ENCODE results near the gene CTIF. TPM values are rescaled to one million over a fixed set of nuclear protein-coding genes. Genes with fewer than 3 reads are reported as not detected.

Gene CTIF
- total and polyA plus RNA-seq, 2 experiments from 2014 or later, result 22.1 to 27.9 TPM

DNA sequence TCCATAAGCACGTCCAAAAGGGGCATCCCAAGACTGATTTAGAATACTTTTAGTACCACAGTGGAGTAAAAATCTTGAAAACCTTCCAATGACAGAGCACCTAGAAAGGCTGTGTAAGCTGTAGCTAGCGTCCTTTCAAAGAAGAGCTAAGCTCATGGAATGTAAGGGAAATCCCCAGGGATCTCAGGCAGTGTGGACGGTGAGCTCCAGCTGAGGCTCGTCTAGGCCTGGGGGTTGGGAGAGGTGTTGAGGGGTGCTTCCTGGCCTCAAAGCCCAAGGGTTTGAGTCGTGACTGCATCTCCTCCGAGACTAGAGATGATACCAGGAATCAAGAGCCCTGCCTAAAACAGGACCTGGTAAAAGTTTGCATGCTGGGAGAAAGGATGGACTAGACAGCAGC is 7.6 kb downstream of the CTIF start:
- no peaks in the 10 kb centered on the region for H3K27me3 ChIP-seq
- 54% methylated on average over 6 of the region's 6 CpGs for WGBS (ENCODE audit: low lambda C conversion rate, missing lambda C conversion rate)
- TF ChIP-seq EZH2phosphoT487 (IDR thresholded peaks at IDR 0.05; ENCODE audit: low read depth, severe bottlenecking, unreplicated experiment) (no peak), EZH2 (IDR thresholded peaks at IDR 0.05; ENCODE audit: borderline replicate concordance) (no peak)
- TF ChIP-seq, protein P1, sequence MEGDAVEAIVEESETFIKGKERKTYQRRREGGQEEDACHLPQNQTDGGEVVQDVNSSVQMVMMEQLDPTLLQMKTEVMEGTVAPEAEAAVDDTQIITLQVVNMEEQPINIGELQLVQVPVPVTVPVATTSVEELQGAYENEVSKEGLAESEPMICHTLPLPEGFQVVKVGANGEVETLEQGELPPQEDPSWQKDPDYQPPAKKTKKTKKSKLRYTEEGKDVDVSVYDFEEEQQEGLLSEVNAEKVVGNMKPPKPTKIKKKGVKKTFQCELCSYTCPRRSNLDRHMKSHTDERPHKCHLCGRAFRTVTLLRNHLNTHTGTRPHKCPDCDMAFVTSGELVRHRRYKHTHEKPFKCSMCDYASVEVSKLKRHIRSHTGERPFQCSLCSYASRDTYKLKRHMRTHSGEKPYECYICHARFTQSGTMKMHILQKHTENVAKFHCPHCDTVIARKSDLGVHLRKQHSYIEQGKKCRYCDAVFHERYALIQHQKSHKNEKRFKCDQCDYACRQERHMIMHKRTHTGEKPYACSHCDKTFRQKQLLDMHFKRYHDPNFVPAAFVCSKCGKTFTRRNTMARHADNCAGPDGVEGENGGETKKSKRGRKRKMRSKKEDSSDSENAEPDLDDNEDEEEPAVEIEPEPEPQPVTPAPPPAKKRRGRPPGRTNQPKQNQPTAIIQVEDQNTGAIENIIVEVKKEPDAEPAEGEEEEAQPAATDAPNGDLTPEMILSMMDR (IDR thresholded peaks at IDR 0.05; ENCODE audit: poor library complexity), result no peak
- no peaks in the 10 kb centered on the region for H3K9me3 ChIP-seq (ENCODE audit: low read depth)
- H3K9me2 ChIP-seq (replicated peaks; ENCODE audit: insufficient read depth), result no peaks in the 10 kb centered on the region
- H3K36me3 ChIP-seq (replicated peaks; ENCODE audit: insufficient read depth, low read depth), result no peaks in the 10 kb centered on the region
- peaks cover 86% of the 10 kb centered on the region for H3K79me2 ChIP-seq
- peaks cover 62% of the 10 kb centered on the region for H3K4me1 ChIP-seq (ENCODE audit: insufficient read depth)
- peaks cover 19% of the 10 kb centered on the region for H4K20me1 ChIP-seq (ENCODE audit: insufficient read depth, poor library complexity, severe bottlenecking)
- peak overlapping the region; percentile 17 for H3K4me2 ChIP-seq
- no peak overlapping the region for H3K4me3 ChIP-seq
- peak overlapping the region; percentile 52 for H3K27ac ChIP-seq
- H2AFZ ChIP-seq, result no peak overlapping the region
- DNase-seq (ENCODE audit: low spot score), result peak; percentile 58

DNA sequence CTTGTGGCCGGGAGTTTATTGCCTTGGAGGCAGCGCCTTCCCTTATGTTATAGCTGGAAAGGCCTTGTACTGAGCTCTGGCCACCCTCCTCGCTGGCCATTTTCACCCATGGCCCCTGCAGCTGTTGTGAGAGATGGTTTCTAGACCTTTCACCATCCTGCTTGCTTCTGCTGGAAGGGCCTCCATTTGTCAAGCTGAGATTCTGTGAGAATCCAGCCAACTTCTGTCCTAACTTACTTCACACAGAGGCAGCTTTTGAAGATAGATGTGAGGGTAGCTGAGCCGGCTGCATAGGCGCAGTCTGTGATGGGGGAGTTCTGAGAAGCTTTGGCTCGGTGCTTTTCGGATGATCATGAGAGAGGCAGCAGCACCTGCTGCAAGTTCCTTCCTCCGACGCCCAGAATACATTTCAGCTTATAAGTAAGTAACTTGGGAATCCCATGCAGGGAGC is 8.7 kb downstream of the CTIF start:
- Histone ChIP-seq H3K27me3 (no peaks in the 10 kb centered on the region), H3K4me3 (no peak overlapping the region), H3K9me2 (replicated peaks; ENCODE audit: insufficient read depth) (no peaks in the 10 kb centered on the region), H4K20me1 (ENCODE audit: insufficient read depth, poor library complexity, severe bottlenecking) (peaks cover 8% of the 10 kb centered on the region), H3K36me3 (replicated peaks; ENCODE audit: insufficient read depth, low read depth) (no peaks in the 10 kb centered on the region), H2AFZ (no peak overlapping the region), H3K4me1 (ENCODE audit: insufficient read depth) (peaks cover 50% of the 10 kb centered on the region), H3K79me2 (peaks cover 86% of the 10 kb centered on the region), H3K27ac (peak overlapping the region; percentile 52), H3K4me2 (peak overlapping the region; percentile 27), H3K9me3 (ENCODE audit: low read depth) (no peaks in the 10 kb centered on the region)
- WGBS (ENCODE audit: low lambda C conversion rate, missing lambda C conversion rate), result 89% methylated on average over 9 of the region's 9 CpGs
- TF ChIP-seq EZH2 (IDR thresholded peaks at IDR 0.05; ENCODE audit: borderline replicate concordance), result no peak
- TF ChIP-seq, protein P1 (IDR thresholded peaks at IDR 0.05; ENCODE audit: poor library complexity), result no peak
- TF ChIP-seq EZH2phosphoT487 (IDR thresholded peaks at IDR 0.05; ENCODE audit: low read depth, severe bottlenecking, unreplicated experiment), result no peak
- no peak for DNase-seq (ENCODE audit: low spot score)

DNA sequence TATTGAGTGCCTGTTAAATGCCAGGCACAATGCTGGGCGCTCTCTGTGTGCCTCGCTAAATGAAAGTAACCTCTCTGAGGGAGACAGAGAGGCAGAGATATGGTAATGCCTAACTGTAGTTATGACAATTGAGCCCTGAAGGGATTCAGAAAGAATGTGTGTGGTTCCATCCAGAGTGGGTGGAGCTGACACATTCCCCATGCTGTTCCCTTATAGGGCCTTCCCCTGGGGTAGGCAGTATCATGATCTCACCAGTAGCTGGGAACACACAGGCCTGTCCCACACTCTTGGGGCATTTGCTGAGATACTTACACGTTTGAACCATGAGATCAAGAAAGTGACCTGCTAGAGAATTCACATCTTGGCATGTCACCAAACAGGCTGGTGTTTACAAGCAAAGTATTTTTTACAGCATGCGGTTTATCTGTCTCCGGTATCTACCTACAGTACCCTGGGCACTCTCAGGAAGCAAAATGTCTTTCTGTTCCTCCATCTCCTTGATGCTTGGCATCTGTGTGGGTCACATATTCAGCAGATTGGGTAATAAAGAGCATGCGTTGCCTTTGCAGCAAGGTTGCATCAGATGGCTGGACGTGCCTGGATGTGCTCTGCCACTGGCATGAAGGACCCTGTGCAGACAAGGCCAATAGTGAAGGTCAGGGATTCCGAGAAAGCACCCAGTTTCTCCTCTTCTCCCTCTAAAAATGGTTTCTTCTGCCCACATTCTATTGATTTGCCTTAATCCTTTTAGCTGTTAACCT is 9.4 kb downstream of the CTIF start:
- Histone ChIP-seq H4K20me1 (ENCODE audit: insufficient read depth, poor library complexity, severe bottlenecking) (peaks cover 7% of the 10 kb centered on the region), H3K36me3 (replicated peaks; ENCODE audit: insufficient read depth, low read depth) (no peaks in the 10 kb centered on the region), H3K27me3 (no peaks in the 10 kb centered on the region), H3K4me3 (no peak overlapping the region), H2AFZ (no peak overlapping the region), H3K79me2 (peaks cover 86% of the 10 kb centered on the region), H3K4me2 (peak overlapping the region; percentile 27), H3K9me3 (ENCODE audit: low read depth) (no peaks in the 10 kb centered on the region), H3K27ac (peak overlapping the region; percentile 52), H3K4me1 (ENCODE audit: insufficient read depth) (peaks cover 44% of the 10 kb centered on the region), H3K9me2 (replicated peaks; ENCODE audit: insufficient read depth) (no peaks in the 10 kb centered on the region)
- WGBS (ENCODE audit: low lambda C conversion rate, missing lambda C conversion rate), result 62% methylated on average over 8 of the region's 8 CpGs
- peak; percentile 63 for DNase-seq (ENCODE audit: low spot score)
- TF ChIP-seq EZH2 (IDR thresholded peaks at IDR 0.05; ENCODE audit: borderline replicate concordance) (no peak), EZH2phosphoT487 (IDR thresholded peaks at IDR 0.05; ENCODE audit: low read depth, severe bottlenecking, unreplicated experiment) (no peak)
- TF ChIP-seq, protein P1 (IDR thresholded peaks at IDR 0.05; ENCODE audit: poor library complexity), result no peak

Data from hepatocyte (in vitro differentiated cells).